CD4-positive, alpha-beta T cell treated with Interleukin-21 for 1 hour (primary cell): Measurements from ENCODE around the gene PKDCC.
"Not testable (repeated sequence)": the region's sequence is repeated elsewhere in the genome, so short reads cannot be mapped to it uniquely, and the experiment has no call there.

Experiments
- DNase-seq: peaks from one replicate; pipeline ENCODE4 v3.0.0-alpha.2; 2020

The PKDCC gene

DNA sequence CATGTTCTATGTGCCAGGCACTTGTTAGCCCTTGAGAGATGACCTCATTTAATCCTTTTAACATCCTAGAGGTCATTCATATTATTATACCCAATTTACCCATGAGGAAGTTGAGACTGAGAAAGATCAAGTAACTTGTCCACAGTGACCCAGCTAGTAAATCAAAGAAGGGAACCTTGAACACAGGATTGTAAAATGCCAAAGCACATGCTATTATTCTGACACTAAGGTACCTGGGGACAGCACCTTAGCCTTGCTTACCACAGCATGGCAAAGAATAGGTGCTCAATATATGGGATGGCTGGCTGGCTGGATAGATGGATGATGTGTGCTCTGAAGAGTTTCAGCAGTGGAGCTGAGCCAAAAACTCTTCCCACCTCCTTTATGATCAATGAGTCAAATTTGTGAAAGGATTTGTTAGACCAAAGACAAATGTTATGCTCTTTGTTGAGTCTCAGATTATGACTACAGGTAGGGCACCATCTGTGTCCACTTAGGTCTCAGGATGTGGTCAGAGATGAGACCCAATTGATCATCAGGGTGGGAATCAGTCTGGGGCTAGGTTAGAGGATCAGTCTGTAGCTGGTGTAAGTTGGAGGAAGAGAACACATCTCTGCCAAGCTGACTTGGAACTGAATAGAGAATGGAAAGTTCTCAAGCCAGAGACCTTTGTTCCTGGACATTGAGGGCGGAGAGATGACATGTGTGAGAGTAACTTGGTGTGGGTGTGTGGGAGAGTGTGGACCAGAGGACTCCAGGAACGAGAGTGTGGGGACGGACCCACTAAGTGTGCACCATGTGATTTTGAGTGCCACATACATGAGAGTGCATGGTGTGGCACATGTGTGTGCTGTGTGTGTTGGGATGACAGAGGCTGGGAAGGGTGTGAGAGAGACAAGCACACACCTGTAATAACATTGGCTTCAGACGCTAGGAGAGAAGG, 16.3 kb upstream of the PKDCC start:
- DNase-seq, result no peak

DNA sequence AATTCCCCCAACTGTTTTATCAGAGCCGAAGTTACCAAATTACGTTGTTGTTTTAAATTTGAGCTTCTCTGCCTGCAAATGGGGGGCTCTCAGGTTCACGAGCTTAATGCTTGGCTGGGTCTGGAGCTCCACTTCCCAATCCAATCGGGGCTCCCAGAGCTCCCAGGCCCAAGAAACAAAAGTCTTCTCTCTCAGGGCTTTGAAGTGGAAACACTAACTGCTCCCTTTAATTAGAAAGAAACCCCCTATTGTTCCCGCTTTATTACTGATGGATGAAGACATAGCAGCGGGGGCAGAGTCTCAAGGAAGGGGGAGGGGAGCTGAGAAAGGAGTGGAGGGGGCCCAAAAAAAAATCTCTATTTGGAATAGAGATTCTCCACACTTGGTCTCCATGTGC, 15.6 kb upstream of the PKDCC start:
- DNase-seq, result no peak

DNA sequence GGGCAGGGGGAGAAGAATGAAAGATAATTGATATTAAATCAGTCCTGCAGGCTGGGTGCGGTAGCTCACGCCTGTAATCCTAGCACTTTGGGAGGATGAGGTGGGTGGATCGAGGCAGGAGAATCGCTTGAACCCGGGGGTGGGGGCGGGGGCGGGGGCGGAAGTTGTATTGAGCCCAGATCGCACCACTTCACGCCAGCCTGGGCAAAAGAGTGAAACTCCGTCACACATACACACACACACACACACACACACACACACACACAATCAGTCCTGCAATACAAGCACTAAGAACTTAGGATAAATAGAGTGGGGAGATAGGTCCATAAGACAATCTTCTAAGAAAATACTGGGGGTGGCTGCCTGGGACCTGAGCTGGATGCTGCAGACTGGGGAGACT, 15.1 kb upstream of the PKDCC start:
- no peak for DNase-seq

DNA sequence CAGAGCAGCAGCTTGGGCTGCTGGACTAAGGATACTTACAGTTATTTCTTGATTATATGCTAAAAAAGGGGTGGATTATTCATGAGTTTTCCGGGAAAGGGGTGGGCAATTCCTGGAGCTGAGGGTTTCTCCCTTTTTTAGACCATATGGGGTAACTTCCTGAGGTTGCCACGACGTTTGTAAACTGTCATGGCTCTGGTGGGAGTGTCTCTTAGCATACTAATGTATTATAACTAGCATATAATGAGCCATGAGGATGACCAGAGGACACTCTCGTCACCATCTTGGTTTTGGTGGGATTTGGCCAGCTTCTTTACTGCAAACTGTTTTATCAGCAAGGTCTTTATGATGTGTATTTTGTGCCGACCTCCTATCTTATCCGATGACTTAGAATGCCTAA, 13.7 kb upstream of the PKDCC start:
- not testable (repeated sequence) for DNase-seq

DNA sequence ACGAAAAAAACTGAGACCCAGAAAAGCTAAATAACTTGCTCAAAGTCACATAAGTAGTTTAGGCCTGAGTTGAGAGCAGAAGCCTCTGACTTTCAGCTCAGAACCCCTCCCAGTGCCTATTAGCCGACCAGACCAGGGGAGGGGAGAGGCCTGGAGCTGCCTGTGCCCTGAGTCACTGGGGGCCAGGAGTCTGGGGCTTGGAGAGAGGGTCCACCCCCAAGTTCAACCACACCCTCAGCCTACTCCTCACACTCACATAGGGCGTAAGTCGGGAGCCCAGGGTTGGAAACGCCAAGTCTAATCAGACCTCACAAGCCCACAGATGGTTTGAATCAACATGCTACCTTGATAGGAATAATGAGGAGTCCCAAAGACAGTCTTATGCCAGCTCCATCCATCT, 12.6 kb upstream of the PKDCC start:
- no peak for DNase-seq

DNA sequence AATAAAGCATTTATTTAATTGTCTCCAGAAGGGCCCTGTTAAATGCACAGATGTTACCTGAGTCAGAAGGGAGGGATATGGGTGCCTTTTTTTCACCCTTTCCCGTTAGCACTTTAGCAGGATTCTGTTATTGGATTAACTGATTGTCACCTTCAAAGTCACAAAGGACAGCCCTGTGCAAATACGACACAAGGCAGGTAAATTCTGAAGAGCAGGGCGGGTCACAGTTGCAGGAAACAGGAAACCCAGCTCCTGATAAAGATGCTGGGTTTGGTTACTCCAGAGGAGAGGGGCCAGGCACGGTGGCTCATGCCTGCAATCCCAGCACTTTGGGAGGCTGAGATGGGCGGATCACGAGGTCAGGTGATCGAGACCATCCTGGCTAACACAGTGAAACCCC, 11.4 kb upstream of the PKDCC start:
- no peak for DNase-seq

DNA sequence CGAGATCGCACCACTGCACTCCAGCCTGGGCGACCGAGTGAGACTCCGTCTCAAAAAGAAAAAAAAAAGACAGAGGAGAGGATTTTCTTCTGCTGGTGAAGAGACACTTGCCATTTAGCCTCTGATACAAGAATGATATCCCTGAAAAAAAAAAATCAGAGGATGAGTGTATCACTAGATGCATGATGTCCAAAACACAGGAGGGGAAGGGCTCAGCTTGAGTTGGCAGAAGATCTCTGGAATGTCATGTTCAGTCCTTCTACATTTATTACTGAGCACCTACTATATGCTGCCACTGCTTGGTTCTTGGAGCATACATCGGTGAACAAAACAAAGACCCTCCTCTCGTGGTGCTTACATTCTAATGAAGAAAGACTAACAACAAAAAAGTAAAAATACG, 10.9 kb upstream of the PKDCC start:
- DNase-seq, result no peak

DNA sequence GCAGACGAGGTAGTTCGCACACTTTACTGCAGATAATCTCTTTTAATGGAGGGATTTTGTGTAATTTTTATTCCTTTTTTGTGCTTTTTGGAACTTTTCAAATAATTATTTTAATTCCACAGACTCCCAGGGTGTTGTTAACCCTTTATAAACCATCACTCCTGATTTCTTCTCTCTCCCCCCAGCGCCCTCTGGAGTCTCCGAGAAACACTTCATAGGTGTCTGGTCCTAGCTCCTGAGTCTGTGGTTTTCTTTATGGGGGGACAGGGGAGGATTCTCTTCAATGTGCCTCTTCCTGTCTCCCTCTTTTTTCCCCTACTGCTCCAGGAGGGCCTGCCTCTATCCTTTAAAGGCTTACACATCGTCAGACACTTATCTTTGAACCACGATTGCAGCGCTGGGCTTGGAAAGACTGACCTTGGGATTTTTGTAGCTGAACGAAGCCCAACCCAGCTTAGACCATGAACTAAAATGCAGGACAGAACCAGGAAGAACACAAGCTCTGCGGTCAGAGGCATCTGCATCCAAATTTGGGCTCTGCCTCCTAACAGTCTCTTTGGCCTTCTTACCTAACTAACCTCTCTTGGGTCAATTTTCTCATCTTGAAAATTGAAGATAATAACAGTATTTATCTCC, 7.1 kb upstream of the PKDCC start:
- no peak for DNase-seq

DNA sequence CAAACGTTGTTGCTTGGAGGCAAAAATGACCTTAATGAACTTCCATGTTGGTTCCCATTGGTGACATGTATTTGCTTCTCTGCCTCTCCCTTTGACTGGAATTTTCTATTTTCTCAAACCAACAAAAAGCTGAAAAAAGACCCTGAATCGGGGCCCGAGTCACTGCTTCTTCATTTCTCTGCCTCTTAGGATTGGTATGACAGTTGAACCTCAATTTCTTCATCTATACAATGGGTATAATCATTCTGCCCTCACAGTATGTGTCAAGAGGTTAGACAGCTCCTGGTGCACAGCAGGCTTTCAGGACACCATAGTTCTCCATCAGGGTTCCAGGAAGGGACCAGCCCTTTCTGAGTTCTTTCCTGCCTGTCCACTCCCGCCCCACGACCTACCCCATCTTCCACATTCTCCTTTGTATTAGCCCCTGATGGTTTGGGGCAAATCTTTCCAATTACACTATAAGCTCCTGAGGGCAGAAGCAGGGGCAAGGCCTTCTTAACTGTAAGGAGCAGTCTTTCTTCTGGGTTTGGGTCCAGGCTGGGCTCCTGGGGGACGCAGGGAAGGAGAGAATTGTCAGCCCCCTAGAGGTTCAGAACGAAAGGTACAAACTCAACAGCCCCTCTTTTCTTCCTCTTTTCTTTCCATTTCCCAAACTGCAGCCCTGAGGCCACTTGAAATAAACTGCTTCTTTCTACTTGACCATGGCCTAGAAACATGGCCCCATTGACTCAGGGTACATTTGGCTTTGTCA, 6.3 kb upstream of the PKDCC start:
- no peak for DNase-seq

DNA sequence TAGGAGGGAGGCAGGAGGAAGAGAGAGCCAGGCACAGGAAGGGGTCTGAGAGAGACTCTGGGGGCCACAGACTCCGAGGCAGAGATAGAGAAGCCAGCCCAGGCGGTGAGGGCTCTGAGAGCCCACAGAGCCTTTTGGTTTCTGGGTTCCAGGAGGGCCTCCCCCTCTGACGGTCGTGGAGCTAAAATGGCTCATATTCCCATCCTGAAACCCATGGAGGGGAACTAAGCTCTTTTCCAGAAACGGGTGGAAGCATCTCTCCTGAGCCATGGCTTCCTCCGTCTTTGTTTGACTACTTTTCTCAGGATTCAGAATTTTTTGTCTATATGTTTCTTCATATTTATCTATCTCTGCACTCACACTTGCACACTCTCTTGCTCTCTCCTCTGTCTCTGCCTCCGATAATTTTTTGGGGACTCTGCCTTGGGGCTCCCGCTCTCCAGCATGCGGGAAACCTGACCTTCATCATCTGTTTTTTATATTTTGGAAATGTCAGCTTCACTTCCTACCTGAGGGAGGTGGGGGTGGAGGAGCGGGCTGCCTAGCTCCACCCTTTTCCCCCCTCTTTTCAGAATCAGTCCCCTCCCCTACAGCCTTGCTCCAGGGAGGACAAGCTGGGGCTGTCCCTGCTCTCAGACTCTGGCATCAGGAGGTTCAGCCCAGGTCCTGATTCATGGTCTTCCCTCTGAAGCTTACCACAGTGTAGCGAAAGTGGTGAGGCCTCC, 5.0 kb upstream of the PKDCC start:
- DNase-seq, result no peak

DNA sequence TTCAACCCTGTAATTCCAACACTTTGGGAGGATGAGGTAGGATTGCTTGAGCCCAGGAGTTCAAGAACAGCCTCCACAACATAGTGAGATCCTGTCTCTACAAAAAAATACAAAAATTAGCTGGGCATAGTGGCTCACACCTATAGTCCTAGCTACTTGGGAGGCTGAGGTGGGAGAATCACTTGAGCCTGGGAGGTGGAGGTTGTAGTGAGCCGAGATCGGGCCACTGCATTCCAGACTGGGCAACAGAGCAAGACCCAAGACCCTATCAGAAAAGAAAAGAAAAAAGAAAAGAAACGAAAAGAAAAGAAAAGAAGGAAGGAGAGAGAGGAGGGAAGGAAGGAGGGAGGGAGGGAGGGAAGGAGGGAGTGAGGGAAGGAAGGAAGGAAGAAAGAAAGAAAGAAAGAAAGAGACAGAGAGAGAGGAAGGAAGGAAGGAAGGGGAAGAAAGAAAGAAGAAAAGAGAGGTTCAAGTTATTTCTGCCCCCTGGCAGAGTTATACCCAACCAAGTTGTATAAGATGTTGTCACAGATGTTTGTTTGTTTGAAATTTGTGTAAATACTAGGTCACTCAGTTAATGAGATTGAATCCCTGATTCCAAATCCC, 3.9 kb upstream of the PKDCC start:
- DNase-seq, result no peak

DNA sequence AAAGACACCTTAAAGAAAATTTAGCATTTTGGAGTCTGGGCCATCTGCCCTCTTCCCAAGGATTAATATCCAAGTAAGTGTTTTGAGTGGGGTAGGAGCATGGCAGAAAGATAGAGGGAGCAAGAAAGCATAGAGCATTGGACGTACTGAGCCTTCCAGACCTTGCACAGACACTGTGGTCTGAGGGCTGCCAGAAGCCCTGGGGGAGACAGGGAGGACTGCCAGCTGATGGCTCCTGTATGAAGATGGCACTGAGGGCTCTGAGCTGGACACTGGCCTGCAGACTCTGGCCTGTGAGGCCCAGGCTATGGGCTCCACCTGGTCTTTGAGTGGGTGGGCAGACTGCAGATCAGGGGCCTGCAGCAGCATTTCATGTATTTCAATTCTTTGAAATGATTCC, 2.9 kb upstream of the PKDCC start:
- no peak for DNase-seq

DNA sequence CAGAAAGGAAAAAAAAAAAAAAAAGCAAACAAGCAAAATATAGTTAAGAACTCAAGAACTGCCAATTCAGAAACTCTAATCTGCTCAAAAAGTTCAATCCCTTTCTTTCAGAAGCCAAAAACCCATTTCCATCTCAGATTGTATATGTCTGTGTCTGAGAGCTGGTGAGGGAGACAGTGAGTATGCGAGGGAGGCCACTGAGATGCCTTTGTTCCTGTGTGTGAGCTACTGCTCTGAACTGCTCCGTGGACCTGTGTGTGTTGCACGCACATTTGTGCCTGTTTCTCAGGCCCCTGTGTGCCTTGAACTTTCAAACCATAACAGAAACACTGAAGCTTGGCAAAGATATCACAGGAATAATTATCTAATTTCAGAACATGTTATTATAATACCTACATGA, 2.5 kb upstream of the PKDCC start:
- no peak for DNase-seq

DNA sequence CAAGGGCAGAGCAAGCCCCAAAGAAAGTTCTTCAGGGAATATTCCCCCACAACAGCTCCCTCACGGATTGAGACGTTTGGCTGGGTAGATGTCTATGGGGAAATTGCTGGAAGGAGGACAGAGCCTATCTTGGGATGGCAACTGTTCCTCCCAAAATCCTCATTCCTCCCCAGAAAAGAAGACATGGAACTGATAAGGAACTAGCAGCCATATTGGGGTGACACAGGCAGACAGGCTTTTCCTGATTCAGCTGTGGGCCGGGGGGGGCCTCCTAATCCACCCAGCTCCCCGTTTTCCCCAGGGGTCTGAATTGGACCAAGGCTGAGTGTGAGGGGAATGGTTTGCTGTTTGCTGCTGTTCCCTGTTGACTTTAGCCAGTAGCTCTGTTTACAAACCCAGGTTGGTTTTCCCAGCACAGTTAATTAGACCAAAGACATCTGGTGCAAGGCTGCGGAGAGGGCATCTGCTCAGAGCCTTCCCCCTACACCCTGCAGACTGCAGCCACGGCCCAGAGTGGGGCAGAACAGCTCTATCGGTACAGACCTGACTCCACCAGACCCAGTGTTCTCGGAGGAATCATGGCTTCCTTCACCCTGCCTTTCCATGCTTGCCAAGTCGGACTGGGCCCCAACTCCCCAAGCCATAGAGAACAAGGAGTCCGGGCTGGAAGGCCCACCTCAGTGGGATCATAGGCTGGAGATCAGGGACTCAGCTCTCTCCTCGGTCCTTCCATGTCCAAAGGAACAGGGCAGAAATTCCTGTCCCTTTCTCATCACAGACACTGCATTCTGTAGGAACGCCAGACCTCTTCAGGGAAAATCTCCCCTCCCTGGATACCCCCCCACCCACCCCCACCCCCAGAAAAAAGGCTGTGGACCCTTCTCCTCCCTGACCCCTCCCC, 1.7 kb upstream of the PKDCC start:
- no peak for DNase-seq

DNA sequence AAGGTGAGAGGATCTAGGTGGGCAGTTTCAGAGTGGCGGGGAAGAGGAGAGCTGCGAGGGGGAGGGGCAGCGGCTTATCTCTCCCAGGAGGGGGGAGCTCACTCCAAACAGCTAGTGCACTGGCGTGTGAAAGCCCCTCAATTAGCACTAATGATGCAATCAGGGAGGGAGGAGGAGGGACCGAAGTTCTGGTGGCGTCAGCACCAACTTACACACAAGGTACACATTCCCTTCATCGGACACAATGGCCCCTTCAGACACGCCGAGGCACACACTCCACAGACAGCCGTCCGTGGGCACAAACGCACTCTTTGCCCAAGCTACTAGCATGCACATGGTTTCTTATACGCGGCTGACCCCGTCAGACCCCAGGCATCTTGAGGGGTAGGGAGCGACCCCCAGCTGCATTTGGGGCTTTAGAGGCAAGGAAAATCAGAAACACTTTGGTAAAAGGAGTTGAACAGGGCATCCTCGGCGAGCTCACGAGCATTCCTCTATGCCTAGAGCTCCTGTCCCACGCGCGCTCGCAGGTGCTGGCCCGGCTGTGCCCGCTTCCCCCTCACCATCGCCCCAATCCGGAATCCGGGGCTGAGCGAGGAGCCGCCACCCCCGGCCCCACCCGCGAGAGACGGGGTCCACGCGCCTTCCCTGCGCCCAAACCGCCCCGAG, 868 bp upstream of the PKDCC start:
- DNase-seq, result no peak

DNA sequence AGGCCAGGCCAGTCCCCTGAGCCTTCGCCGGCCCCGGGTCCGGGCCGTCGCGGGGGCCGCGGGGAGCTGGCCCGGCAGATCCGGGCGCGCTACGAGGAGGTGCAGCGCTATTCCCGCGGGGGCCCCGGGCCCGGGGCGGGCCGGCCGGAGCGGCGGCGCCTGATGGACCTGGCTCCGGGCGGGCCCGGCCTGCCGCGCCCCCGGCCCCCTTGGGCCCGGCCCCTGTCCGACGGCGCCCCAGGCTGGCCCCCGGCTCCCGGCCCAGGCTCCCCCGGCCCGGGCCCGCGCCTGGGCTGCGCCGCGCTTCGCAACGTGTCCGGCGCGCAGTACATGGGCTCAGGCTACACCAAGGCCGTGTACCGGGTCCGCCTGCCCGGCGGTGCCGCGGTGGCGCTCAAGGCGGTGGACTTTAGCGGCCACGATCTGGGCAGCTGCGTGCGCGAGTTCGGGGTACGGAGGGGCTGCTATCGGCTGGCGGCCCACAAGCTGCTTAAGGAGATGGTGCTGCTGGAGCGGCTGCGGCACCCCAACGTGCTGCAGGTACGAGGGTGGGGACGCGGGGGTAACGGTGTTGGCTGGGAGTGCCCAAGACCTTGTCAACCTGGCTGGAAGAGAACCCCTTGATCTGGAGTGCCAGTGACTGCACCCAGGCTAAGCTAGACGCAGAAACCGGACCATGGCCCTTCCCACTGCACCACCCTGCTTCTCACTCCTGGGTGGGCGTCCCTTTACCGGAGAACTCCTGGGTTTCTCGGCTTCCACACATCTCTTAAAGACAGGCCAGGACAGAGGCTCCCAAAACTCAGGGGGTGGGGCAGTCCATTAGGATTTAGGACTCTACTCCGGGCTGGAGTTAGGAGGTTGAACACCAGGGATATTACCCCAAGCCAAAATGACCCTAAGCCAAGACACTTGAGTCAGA, 739 bp downstream of the PKDCC start:
- DNase-seq, result no peak

DNA sequence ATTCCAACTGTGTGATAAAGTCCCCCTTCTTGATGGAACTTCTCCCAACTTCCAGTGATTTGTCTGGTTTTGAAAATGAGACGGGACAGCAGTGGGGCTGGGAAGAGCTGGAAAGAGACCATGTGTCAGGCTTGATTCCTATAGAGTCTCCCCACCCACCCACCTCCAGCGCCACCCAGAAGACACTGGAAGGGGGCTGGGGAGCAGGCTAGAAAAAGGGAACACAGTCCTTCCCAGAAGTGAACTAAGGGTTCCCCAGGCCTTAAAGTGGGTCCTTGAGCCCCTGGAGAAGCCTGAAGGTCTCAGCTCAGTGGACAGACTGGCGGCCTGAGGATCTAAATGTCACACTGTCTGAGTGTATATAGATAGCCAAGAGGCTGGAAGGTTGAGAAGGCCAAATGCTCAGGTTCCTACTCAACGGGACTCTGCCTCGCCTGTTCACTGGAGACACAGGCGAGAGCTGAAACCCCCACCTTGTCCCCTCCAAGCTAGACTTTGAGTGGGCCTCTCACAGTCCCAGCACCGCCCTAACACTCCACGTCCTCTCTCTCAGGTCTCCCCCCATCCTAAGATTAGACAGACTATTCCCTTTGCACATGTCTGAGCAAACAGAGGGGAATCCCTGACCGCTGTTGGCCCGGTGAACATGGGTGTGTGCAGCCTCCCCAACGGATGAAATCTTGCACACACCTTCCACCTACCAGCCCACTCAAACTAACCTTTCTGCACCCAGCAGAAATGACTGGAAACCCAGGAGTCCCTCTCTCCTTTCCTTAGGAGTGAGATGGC, 1.6 kb downstream of the PKDCC start:
- no peak for DNase-seq

DNA sequence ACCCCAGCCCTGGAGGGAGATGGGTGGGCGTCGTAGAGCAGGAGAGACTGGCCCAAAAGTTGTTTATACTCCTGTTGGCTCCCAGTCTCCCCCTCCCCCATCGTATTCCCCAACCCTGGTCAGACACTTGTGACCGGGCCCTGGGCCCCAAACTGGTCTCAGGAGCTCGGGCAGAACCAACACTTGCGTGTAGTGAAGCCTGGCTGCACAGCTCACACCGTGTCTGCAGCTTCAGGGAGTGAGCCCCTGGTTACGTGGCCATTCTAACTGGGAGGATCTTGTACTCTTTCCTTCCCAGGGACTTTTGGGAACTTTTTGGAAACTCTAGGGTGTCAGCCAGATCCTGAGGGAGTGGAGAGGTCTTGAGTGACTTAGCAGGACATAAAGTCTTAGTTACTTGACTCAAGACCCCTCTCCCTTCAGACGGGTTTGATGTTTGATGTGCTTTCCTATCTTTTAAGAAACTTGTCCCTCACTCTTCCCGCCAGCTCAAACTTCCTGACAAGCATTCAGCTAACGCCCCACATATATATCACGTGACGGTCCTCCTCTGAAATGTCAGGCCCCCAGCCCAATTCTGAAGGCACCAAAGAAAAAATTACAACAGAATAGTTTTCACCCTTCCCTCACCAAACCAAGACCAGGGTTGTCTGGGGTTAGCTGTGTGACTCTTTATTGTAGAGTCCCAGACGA, 2.3 kb downstream of the PKDCC start:
- DNase-seq, result no peak
